Measurements from ENCODE around the gene SFI1.

DNA sequence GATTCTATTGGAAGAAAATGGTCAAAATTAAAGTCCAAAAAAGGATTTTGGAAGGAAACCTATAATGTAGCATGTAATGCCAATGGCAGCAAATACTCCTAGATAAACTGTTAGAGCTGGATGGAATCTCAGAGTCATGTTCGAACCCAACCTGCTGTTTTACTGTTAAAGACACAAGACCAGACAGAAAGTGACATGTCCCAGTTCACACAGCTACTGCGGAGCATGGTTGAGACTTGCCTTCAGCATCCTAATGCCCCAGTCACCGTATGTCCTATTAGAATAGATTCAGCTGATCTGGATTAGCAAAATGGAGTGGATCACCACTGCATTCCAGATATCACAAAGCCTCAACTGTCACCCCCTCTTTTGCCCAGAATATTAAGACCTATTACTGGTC is 150.7 kb downstream of the SFI1 start:
- TF ChIP-seq POLR2A (IDR thresholded peaks at IDR 0.05; ENCODE audit: low read length) (no peak), GATA1 (IDR thresholded peaks at IDR 0.05; ENCODE audit: low read depth, low read length) (no peak)
